SK-N-MC (cell line): Measurements from ENCODE around the gene POLR2H.

ENCODE experiments used
- EZH2 ChIP-seq: fragments of 200-600 bp; sonication (generic); IDR thresholded peaks from one replicate; pipeline ENCODE4 v1.6.1; 2017; ENCODE audit warnings: antibody characterized with exemption
- POLR2AphosphoS5 ChIP-seq: IDR thresholded peaks from 2 replicates; pipeline ENCODE4 v1.6.1; 2012; ENCODE audit warnings: mild to moderate bottlenecking, low read depth, low read length, borderline replicate concordance

DNA sequence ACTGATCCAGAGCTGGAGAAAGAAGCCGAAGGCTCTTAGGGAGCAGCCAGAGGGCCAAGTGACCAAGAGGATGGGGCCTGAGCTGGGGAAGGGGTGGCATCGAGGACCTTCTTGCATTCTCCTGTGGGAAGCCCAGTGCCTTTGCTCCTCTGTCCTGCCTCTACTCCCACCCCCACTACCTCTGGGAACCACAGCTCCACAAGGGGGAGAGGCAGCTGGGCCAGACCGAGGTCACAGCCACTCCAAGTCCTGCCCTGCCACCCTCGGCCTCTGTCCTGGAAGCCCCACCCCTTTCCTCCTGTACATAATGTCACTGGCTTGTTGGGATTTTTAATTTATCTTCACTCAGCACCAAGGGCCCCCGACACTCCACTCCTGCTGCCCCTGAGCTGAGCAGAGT is 27.9 kb downstream of the POLR2H start:
- TF ChIP-seq POLR2AphosphoS5, result no peak
- TF ChIP-seq EZH2, result no peak
